DLD1 (cell line): ENCODE data around the gene RAB3B.
"Not testable (repeated sequence)": the region's sequence is repeated elsewhere in the genome, so short reads cannot be mapped to it uniquely, and the experiment has no call there.

ENCODE experiments used
- in situ Hi-C: cut with HindIII; loops from 2 replicates; pipeline ENCODE4 v1.10.0; 2017; ENCODE audit warnings: low sequenced_read_pairs

Gene RAB3B, protein sequence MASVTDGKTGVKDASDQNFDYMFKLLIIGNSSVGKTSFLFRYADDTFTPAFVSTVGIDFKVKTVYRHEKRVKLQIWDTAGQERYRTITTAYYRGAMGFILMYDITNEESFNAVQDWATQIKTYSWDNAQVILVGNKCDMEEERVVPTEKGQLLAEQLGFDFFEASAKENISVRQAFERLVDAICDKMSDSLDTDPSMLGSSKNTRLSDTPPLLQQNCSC

DNA sequence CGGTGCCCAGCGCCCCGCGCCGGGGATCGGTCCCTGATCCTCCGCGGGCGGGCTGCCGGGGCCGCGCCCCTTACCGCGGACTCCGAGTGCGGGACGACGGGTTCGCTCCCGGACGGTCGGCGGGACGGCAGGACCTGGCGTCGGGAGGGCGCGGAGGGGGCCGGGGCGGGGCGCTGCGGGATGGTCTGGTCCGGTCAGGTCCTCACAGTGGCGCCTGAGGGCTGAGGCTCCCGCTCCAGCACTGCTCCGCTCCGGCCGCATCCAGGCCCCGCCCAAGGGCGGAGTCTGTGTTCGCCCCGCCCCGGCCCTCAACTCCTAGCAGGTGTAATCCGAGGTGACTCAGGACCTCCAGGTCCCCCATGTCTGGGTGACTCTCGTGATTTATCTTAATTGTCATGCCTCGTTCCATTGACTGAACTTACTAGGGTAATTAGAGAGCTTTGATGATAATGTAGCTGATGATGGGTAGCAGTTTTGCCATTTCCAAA lies at the start of gene RAB3B:
TSS of gene RAB3B (minus strand) at position 223 of the 488 bp plus-strand sequence. CDS start 13,583 bp downstream, outside the sequence.
- in situ Hi-C loops: no loop called here

DNA sequence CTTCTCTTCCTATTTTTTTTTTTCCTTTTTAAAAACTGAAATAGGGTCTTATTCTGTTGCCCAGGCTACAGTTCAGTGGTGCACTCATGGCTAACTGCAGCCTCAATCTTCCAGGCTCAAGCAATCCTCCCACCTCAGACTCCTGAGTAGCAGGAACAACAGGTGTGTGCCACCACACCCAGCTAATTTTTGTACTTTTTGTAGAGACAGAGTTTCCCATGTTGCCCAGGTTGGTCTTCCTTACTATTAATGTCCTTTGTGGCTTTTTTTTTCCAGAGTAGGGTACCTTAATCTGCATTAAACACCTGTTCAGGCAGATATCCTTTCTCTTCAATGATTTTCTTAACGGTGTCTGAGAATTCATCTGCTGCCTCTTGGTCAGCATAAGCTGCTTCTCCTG lies 47.4 kb upstream of the RAB3B start:
- in situ Hi-C loops: no loop called here

DNA sequence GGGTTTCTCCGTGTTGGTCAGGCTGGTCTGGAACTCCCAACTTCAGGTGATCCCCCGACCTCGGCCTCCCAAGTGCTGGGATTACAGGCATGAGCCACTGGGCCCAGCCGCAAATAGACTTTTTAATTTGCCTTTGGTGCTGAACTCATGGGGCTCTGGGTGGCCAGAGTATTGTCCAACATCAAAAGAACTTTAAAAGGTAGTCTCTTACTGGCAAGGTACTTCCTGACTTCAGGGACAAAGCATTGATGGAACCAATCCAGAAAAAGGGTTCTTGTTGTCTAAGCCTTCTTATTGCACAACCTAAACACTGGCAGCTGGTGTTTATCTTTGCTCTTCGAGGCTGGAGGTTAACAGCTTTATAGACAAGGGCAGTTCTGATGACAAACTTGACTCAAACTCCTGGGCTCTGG lies 46.9 kb upstream of the RAB3B start:
- in situ Hi-C loops: no loop called here

DNA sequence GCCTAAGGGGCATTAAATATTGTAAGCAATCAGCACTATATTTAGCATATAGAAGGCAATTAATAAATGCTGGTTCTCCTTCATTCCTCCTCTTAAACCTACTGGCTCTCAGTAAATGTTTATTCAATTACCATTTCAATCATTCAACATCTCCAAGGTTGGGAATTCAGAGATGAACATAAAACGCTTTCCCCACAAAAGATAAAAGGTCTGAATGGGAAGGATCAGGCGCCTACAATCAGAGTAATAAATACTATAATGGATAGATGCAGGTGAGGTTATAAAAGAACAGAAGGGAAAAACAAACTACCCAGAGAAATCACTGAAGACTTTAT lies 43.5 kb upstream of the RAB3B start:
- in situ Hi-C loops: no loop called here

DNA sequence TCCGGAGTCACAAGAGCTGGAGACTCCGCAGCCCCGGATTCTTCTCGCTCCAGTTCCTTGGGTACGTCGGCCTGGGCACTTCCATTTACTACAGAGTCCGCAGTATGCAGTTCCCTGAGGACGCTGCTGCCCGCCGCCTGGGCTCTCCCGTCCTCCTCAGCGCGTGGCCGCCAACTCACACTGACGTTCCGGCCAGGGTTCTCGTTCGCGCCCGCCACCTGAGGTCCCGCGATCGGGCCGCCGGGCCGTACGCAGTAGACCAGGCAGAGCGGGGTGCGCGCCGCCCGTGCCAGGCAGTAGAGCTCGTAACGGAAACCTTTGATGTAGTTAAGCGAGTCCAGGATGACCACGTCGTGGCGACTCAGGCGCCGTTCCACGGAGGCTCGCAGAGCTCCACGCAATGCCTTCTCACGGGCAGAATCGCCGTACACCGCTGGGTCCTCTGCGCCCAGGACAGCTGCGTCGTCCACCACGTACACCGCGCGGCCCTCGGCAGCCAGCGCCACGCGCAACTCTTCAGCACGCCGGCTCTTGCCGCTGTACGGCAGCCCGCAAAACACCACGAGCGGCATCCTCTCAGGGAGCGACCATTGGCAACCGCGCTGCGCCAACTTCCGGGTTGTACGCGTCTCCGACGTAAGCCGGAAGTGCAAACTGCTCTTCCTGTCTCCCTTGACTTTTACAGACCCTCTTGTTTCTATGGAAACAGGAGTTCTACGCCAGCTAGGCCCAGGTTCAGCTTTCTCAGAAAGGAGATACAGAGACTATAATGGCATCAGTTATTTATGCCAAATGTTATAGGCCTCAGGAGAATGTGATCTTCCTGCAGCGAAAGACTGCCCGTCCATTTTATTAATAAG lies 42.9 kb upstream of the RAB3B start, which contains the start of gene KTI12:
TSS of gene KTI12 (minus strand) at position 621 of the 860 bp plus-strand sequence. CDS start at position 572, 49 bp downstream.
- in situ Hi-C loops: no loop called here

DNA sequence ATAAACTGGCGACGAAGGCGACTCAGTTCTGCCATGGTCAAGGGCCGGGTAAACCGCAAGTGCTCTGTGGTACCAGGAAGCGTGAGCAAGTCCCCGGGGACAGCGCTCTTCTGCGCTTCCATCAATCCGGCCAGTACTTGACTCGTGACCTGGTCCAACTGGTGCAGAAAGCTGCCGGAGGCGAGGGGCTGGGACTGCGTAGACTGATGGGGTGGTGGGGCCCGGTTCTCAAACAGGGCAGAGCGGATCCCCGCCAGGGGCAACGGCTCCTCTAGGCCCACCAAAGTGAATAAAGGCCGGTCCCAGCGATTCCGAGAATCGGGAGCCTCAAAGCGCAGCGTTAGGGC lies 42.3 kb upstream of the RAB3B start:
- in situ Hi-C loops: no loop called here

DNA sequence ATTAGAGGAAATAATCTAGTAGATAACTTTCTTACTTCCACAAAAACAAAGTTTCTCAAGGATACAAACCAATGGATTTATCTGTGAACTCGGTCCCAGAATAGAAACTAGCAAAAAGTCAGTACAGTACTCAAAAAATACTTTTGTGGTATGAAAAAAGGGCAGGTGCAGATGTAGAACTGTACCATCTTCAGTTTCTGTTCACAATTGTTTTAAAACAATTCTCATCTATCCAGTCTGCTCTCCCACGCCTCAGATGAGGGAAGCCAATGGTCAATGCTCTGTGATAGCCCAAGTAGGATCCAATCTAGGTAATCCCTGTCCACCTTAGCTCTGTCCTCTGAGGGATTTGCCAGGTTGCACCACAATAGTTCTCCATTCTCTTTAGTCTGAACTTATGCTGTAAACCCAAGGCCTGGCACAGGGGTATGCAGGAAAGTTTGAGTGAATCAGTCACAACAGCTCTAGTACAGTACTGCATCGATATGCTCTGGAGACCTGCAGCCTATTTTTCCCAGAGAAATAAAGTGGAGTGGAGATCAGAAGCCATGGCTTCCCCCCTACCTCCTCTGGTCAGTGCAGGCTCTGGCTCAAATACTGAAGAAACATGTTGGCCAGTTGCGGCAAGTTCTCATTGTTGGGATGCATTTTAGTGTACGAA lies 41.8 kb upstream of the RAB3B start:
- in situ Hi-C loops: no loop called here

DNA sequence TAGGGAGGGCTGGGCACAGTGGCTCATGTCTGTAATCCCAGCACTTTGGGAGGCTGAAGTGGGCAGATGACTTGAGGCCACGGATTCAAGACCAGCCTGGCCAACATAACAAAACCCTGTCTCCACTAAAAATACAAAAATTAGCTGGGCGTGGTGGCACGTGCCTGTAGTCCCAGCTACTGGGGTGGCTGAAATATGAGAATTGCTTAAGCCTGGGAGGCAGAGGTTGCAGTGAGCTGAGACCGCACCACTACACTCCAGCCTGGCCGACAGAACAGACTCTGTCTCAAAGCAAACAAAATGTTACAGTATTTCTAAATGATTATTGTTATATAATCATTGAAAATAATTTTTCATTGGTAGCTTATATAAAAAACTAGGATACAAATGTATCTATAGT lies 38.3 kb upstream of the RAB3B start:
- in situ Hi-C loops: not testable (repeated sequence)

DNA sequence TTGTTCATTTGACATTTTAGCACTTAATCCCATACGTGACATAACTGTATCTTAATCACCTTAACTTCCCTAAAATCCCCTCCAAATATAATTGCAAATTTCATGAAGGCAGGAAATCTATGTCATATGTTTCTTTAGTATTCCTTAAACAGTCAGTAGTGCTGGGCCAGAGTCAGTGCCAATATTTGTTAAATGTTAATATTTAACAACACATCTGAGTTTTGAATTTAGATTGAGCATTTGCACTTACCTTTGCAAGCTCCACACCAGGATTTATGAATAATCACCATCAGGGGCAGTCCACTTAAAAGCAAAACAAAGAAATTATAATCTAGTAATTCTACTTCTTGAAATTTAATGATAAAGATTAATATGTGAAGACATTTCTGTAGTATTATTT lies 37.8 kb upstream of the RAB3B start:
- in situ Hi-C loops: no loop called here

DNA sequence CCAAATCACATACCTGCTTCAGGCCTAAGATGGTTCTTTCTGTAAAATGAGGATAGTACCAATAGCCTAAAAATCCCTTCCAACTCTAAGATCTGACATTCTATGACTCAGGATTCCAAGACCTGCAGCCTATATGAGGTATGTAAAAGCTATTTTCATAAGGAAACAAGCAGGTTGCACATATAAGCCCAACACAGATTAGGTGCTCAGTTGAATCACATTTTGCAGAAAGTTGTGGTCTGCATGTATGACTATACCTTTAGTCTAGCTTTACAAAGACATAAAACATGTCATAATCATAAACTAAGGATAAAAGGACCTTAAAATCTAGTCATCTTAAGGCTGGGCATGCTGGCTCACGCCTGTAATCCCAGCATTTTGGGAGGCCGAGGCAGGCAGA lies 35.8 kb upstream of the RAB3B start:
- in situ Hi-C loops: no loop called here

DNA sequence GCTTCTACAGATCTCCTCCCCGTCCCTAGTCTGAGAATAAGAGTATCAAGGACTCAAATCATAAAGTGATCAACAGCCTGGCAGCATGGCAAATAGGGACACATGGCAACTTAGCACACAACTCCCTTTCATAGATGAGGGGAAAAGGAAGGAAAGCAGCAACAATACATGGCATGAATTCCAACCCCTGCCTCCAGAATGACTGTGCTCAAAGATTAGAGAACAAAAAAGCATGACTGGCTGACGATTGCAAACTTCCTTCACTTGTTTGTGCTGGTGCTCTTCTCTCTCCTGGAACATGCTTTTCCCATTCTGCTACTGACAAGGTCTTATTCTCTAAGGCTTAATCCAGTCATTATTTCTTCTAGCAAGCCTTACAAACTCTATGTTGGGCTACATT lies 31.6 kb upstream of the RAB3B start:
- in situ Hi-C loops: no loop called here

DNA sequence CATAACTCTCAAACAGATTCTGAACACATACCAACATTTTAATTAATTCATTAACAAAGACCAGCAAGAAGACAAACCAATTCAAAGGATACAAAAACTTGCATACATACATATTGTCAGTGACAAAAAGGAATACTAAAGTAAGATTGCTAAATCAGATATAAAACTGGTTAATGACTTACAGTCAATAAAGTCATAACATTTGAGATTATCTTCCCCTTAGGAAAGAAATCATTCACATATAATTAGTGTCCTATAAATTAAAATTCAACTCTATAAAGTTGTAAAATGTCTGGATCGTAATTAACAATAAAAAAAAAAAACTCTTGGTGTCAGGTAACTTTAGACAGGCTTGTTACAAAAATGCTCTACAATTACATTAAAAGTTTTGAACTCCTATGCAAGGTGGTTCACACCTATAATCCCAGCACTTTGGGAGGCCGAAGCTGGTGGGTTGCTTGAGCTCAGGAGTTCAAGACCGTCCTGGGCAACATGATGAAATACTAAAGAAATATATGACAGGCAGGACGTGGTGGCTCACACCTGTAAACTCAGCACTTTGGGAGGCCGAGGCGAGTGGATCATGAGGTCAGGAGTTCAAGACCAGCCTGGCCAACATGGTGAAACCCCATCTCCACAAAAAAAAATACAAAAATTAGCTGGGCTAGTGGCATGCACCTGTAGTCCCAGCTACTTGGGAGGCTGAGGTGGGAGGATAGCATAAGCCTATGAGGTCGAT lies 17.7 kb upstream of the RAB3B start:
- in situ Hi-C loops: no loop called here

DNA sequence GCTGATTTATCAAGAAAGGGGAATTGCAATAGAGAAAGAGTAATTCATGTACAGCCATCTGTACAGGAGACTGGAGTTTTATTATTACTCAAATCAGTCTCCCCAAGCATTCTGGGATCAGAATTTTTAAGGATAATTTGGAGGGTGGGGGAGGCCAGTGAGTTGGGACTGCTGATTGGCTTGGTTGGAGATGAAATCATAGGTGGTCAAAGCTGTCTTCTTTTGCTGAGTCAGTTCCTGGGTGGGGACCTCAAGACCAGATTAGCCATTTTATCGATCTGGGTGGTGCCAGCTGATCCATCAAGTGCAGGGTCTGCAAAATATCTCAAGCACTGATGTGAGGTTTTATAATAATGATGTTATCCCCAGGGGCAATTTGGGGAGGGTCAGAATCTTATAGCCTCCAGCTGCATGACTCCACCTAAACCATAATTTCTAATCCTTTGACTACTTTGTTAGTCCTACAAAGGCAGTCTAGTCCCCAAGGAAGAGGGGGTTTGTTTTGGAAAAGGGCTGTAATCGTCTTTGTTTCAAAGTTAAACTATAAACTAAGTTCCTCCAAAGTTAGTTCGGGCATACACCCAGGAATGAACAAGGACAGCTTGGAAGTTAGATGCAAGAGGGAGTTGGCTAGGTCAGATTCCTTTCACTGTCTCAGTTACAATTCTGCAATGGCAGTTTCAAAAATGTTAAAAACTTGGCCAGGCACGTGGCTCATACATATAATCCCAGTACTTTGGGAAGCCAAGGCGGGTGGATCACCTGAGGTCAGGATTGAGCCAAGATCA lies 16.9 kb upstream of the RAB3B start:
- in situ Hi-C loops: no loop called here

DNA sequence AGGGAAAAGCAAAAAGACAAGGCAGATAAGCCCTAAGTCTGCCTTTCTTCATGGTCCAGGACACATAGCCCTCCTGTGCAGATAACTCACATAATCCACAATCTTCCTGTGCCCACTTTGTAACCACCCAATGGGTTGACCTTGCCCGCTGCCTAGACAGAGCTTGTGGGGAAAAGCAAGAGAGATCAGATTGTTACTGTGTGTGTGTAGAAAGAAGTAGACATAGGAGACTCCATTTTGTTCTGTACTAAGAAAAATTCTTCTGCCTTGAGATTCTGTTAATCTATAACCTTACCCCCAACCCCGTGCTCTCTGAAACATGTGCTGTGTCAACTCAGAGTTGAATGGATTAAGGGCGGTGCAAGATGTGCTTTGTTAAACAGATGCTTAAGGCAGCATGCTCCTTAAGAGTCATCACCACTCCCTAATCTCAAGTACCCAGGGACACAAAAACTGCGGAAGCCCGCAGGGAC lies 15.6 kb upstream of the RAB3B start:
- in situ Hi-C loops: not testable (repeated sequence)

DNA sequence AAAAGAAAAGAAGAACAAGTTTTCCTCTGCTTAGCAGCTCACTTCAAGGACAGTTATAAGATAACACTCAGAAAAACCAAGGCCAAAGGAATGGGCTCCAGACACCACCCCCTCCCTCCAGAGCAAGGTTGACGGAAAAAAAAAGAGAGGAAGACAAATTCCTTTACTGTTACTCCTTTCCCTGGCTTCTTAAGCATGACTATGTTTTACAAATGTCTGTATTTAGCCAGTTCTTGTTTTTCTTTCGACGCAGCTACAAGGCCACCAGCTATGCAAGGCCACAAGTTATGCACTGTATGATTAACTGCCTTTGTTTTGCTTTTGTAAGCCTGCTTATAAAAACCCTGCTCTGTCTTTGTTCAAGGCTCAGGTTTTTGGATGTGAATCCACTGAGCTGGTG lies 15.0 kb upstream of the RAB3B start:
- in situ Hi-C loops: not testable (repeated sequence)

DNA sequence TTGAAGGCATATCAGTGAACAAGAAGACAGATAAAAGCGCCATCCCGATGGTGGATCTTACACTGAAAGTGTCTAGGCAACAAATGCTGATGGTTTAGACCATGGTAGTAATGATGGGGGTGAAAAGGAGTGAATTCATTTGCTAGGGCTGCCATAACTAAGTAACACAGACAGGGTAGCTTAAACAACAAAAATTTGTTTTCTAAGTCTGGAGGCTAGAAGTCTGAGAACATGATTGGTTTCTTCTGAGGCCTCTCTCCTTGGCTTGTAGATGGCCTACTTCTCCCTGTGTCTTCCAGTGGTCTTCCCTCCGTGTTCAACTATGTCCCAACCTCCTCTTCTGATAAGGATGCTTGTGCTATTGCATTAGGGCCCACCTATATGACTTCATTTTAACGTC lies 13.4 kb upstream of the RAB3B start:
- in situ Hi-C loops: no loop called here

DNA sequence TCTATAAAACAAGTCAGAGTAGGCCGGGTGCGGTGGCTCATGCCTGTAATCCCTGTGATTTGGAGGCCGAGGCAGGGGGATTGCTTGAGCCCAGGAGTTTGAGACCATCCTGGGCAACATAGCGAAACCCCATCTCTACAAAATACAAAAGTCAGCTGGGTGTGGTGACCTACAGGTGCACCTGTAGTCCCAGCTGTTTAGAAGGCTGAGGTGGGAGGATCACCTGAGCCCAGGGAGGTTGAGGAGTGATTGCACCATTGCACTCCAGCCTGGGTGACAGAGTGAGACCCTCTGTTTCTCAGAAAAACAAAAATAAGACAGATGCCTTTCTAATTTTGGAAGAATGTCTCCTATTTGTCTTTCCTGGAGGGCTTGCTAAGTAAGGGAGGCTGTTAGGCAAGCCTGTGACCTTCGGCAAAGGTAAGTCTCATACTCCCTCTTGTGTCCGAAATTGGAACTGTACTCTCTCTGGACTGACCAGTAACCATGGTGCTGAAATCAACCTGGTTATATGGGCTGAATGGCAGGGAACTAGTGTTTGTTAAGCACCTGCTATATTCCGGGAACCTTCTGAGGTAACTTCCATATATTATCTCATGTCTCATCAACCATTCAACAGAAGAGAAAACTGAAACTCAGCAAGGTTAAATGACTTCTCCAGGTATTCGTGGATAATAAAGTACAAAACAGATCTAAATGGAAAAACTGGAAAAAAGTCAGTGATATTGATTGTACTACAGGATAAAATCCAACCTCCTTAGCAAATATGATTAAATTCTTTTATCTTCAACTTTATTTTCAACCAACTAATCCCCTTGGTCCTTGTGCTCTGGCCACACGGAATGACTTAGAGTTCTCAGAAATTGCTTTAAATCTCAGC lies 11.8 kb upstream of the RAB3B start:
- in situ Hi-C loops: no loop called here

DNA sequence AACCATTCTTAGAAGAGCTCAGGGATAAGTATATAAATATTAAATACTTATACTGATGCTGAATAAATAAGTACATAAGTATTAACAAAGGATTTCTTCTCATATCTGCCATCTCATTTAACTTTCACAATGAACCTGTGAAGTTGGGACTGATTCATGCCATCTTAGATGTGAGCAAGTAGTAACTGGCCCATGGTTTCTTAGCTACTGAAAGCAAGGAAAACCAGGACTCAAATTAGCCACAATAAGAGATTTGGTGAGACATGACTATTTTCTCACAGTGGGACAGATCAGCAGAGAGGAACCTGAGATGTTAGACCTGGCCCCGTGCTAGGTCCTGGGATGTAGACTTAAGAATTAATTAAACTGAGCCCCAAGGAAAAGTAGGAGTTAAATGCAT lies 8.2 kb upstream of the RAB3B start:
- in situ Hi-C loops: no loop called here

DNA sequence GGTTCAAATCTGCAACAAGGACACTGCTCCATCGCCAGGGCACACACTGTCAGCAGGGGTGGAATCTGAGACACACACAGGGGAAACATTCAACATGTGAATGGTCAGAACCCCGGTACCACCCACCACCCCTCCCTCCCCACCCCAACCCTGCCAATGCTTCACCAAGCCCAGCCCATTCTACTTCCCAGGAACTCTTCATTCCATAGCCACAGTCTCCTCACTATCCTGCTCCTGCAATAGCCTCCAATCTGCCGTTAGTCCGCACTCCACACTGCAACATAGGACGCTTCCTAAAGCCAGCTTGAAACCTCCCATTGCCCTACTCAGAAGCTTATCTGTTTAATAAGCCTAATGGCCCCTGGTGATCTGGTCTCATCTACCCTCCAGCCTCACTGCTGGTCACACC lies 7.5 kb upstream of the RAB3B start:
- in situ Hi-C loops: no loop called here
